ENCODE measurements around the gene RSRC1. TPM values are rescaled to one million over a fixed set of nuclear protein-coding genes. Genes with fewer than 3 reads are reported as not detected.
"Not testable (repeated sequence)": the region's sequence is repeated elsewhere in the genome, so short reads cannot be mapped to it uniquely, and the experiment has no call there.

RSRC1 gene
- total RNA-seq, 1 donor from 2014 or later = 47.6 TPM

- DNase-seq = no peak
These were observed 422.3 kb downstream of the RSRC1 start for GRCh38 chr3:158532099-158532734.

- DNase-seq = no peak
These were observed 426.0 kb downstream of the RSRC1 start for GRCh38 chr3:158535918-158536317.

- no peak for DNase-seq
These were observed 429.6 kb downstream of the RSRC1 start for GRCh38 chr3:158539414-158540014.

- DNase-seq = no peak
These were observed 430.2 kb downstream of the RSRC1 start for GRCh38 chr3:158540066-158540465.

- DNase-seq = no peak
These were observed 438.8 kb downstream of the RSRC1 start for GRCh38 chr3:158548691-158549090.

GRCh38 chr3:158549938-158550337, 440.0 kb downstream of the RSRC1 start:
- not testable (repeated sequence) for DNase-seq

GRCh38 chr3:158552124-158552523, 442.2 kb downstream of the RSRC1 start:
- DNase-seq = no peak

- no peak for DNase-seq
These were observed 449.6 kb downstream of the RSRC1 start for GRCh38 chr3:158559504-158559903.

GRCh38 chr3:158560979-158561378, 451.1 kb downstream of the RSRC1 start:
- DNase-seq = no peak

- DNase-seq = no peak
These were observed 452.8 kb downstream of the RSRC1 start for GRCh38 chr3:158562674-158563073.

- no peak for DNase-seq
These were observed 453.2 kb downstream of the RSRC1 start for GRCh38 chr3:158563076-158563475.

- DNase-seq = no peak
These were observed 455.2 kb downstream of the RSRC1 start for GRCh38 chr3:158565076-158565475.

GRCh38 chr3:158568784-158569183, 458.9 kb downstream of the RSRC1 start:
- DNase-seq = no peak

GRCh38 chr3:158569794-158570193, 459.9 kb downstream of the RSRC1 start:
- DNase-seq = no peak

GRCh38 chr3:158570999-158571702, 461.3 kb downstream of the RSRC1 start, which contains the start of gene MLF1:
MLF1 (plus strand) TSS chr3:158571194; CDS start chr3:158571301, 107 bp downstream.
- DNase-seq = peak; percentile 92

- DNase-seq = no peak
These were observed 462.3 kb downstream of the RSRC1 start for GRCh38 chr3:158571969-158572765.

- DNase-seq = no peak
These were observed 462.8 kb downstream of the RSRC1 start for GRCh38 chr3:158572766-158573060.

GRCh38 chr3:158573714-158574113, 463.8 kb downstream of the RSRC1 start:
- DNase-seq = no peak

GRCh38 chr3:158574646-158575045, 464.8 kb downstream of the RSRC1 start:
- no peak for DNase-seq

- DNase-seq = no peak
These were observed 480.3 kb downstream of the RSRC1 start for GRCh38 chr3:158590223-158590622.

All from occipital lobe (tissue), 2 donors.